ENCODE data around the gene CCNJL. TPM values are rescaled to one million over a fixed set of nuclear protein-coding genes. Genes with fewer than 3 reads are reported as not detected.

The CCNJL gene
- total RNA-seq, 1 donor from 2014 or later, result 15.7 TPM

- H2AFZ ChIP-seq (ENCODE audit: low read depth, low read length), result no peak overlapping the region
- peaks cover 12% of the 10 kb centered on the region for H3K27me3 Mint-ChIP-seq (ENCODE audit: low read depth, unreplicated experiment)
- peaks cover 5% of the 10 kb centered on the region for H3K9me3 Mint-ChIP-seq (ENCODE audit: unreplicated experiment)
- no peak overlapping the region for H3K9ac ChIP-seq (ENCODE audit: low read length)
- TF ChIP-seq CTCF (IDR thresholded peaks at IDR 0.05; ENCODE audit: insufficient read depth, low read depth, low read length) (no peak), EZH2 (IDR thresholded peaks at IDR 0.05; ENCODE audit: insufficient read depth, low read length) (no peak)
- no peaks in the 10 kb centered on the region for H3K27me3 ChIP-seq (ENCODE audit: insufficient read depth, low read length)
- no peaks in the 10 kb centered on the region for H3K9me3 ChIP-seq (ENCODE audit: insufficient read depth, low read depth, low read length)
- H3K36me3 Mint-ChIP-seq (ENCODE audit: low read depth, unreplicated experiment), result no peaks in the 10 kb centered on the region
- H3K4me3 Mint-ChIP-seq (ENCODE audit: unreplicated experiment), result no peak overlapping the region
- no peak overlapping the region for H3K4me3 ChIP-seq (ENCODE audit: insufficient read depth, low read depth, low read length)
- H3K79me2 ChIP-seq (ENCODE audit: insufficient read depth, low read length), result no peaks in the 10 kb centered on the region
- no peak overlapping the region for H3K27ac ChIP-seq (ENCODE audit: low read depth, low read length)
- H3K4me1 Mint-ChIP-seq (ENCODE audit: low read depth, unreplicated experiment), result peaks cover 4% of the 10 kb centered on the region
- H3K36me3 ChIP-seq (ENCODE audit: insufficient read depth, low read length), result no peaks in the 10 kb centered on the region
- FAIRE-seq (no peak), DNase-seq (ENCODE audit: low read depth) (no peak)
- H3K4me1 ChIP-seq (ENCODE audit: insufficient read depth, low read length), result no peaks in the 10 kb centered on the region
- H3K27ac Mint-ChIP-seq (ENCODE audit: unreplicated experiment), result no peak overlapping the region
- no peaks in the 10 kb centered on the region for H4K20me1 ChIP-seq (ENCODE audit: insufficient read depth, low read length)
- H3K4me2 ChIP-seq (ENCODE audit: low read length), result no peak overlapping the region
Measured at GRCh38 chr5:160330212-160330611, 17.8 kb upstream of the CCNJL start.

GRCh38 chr5:160327818-160328217 is 15.5 kb upstream of the CCNJL start:
- no peaks in the 10 kb centered on the region for H3K27me3 ChIP-seq (ENCODE audit: insufficient read depth, low read length)
- H3K4me2 ChIP-seq (ENCODE audit: low read length), result no peak overlapping the region
- no peak overlapping the region for H2AFZ ChIP-seq (ENCODE audit: low read depth, low read length)
- no peak overlapping the region for H3K4me3 Mint-ChIP-seq (ENCODE audit: unreplicated experiment)
- H3K36me3 Mint-ChIP-seq (ENCODE audit: low read depth, unreplicated experiment), result no peaks in the 10 kb centered on the region
- no peak overlapping the region for H3K4me3 ChIP-seq (ENCODE audit: insufficient read depth, low read depth, low read length)
- H3K27ac Mint-ChIP-seq (ENCODE audit: unreplicated experiment), result no peak overlapping the region
- H4K20me1 ChIP-seq (ENCODE audit: insufficient read depth, low read length), result no peaks in the 10 kb centered on the region
- peaks cover 7% of the 10 kb centered on the region for H3K27me3 Mint-ChIP-seq (ENCODE audit: low read depth, unreplicated experiment)
- no peaks in the 10 kb centered on the region for H3K4me1 ChIP-seq (ENCODE audit: insufficient read depth, low read length)
- DNase-seq (ENCODE audit: low read depth) (no peak), FAIRE-seq (no peak)
- H3K9ac ChIP-seq (ENCODE audit: low read length), result no peak overlapping the region
- no peak overlapping the region for H3K27ac ChIP-seq (ENCODE audit: low read depth, low read length)
- H3K36me3 ChIP-seq (ENCODE audit: insufficient read depth, low read length), result no peaks in the 10 kb centered on the region
- no peaks in the 10 kb centered on the region for H3K9me3 ChIP-seq (ENCODE audit: insufficient read depth, low read depth, low read length)
- TF ChIP-seq EZH2 (IDR thresholded peaks at IDR 0.05; ENCODE audit: insufficient read depth, low read length), result no peak
- no peak for TF ChIP-seq CTCF (IDR thresholded peaks at IDR 0.05; ENCODE audit: insufficient read depth, low read depth, low read length)
- H3K9me3 Mint-ChIP-seq (ENCODE audit: unreplicated experiment), result peaks cover 2% of the 10 kb centered on the region
- no peaks in the 10 kb centered on the region for H3K79me2 ChIP-seq (ENCODE audit: insufficient read depth, low read length)
- H3K4me1 Mint-ChIP-seq (ENCODE audit: low read depth, unreplicated experiment), result peaks cover 4% of the 10 kb centered on the region

- H3K4me1 ChIP-seq (ENCODE audit: insufficient read depth, low read length), result no peaks in the 10 kb centered on the region
- H3K4me3 ChIP-seq (ENCODE audit: insufficient read depth, low read depth, low read length), result no peak overlapping the region
- peaks cover 2% of the 10 kb centered on the region for H3K9me3 Mint-ChIP-seq (ENCODE audit: unreplicated experiment)
- no peak overlapping the region for H2AFZ ChIP-seq (ENCODE audit: low read depth, low read length)
- H3K27me3 Mint-ChIP-seq (ENCODE audit: low read depth, unreplicated experiment), result peaks cover 7% of the 10 kb centered on the region
- no peak overlapping the region for H3K4me2 ChIP-seq (ENCODE audit: low read length)
- no peak overlapping the region for H3K27ac ChIP-seq (ENCODE audit: low read depth, low read length)
- FAIRE-seq (no peak), DNase-seq (ENCODE audit: low read depth) (no peak)
- H3K79me2 ChIP-seq (ENCODE audit: insufficient read depth, low read length), result no peaks in the 10 kb centered on the region
- H3K36me3 Mint-ChIP-seq (ENCODE audit: low read depth, unreplicated experiment), result no peaks in the 10 kb centered on the region
- TF ChIP-seq CTCF (IDR thresholded peaks at IDR 0.05; ENCODE audit: insufficient read depth, low read depth, low read length), result no peak
- no peak for TF ChIP-seq EZH2 (IDR thresholded peaks at IDR 0.05; ENCODE audit: insufficient read depth, low read length)
- H3K9me3 ChIP-seq (ENCODE audit: insufficient read depth, low read depth, low read length), result no peaks in the 10 kb centered on the region
- no peaks in the 10 kb centered on the region for H4K20me1 ChIP-seq (ENCODE audit: insufficient read depth, low read length)
- H3K4me3 Mint-ChIP-seq (ENCODE audit: unreplicated experiment), result no peak overlapping the region
- H3K27me3 ChIP-seq (ENCODE audit: insufficient read depth, low read length), result no peaks in the 10 kb centered on the region
- no peak overlapping the region for H3K9ac ChIP-seq (ENCODE audit: low read length)
- no peak overlapping the region for H3K27ac Mint-ChIP-seq (ENCODE audit: unreplicated experiment)
- peaks cover 4% of the 10 kb centered on the region for H3K4me1 Mint-ChIP-seq (ENCODE audit: low read depth, unreplicated experiment)
- no peaks in the 10 kb centered on the region for H3K36me3 ChIP-seq (ENCODE audit: insufficient read depth, low read length)
Measured at GRCh38 chr5:160326981-160327380, 14.6 kb upstream of the CCNJL start.
